ENCODE measurements around the gene SULT4A1.

The SULT4A1 gene

DNA sequence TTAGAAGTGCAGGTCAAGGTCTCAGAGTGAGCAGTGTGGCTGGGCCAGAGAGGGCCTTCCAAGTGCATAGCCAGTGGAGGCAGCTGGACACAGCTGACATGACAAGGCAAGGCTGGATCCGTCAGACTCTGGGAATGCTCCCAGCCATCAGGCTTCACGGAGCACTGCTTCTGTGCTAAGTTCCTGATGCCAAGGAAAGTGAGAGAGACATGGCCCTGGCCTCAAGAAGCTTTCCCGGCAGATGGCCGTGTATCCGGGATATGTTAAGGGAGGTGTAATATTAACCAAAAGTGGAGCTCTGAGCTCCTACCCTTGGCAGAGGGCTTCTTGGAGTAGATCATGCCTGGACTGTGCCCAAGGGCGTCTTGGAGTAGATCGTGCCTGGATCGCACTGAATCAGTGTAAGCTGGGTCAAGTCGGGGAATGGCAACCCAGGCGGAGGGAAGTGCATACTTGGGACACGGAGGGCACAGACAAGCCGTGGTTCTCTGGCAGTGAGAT lies 42.8 kb downstream of the SULT4A1 start:
- Mint-ChIP-seq H3K4me3 (no peak overlapping the region), H3K36me3 (ENCODE audit: low read depth) (peaks cover 6% of the 10 kb centered on the region), H3K4me1 (peaks cover 16% of the 10 kb centered on the region), H3K9me3 (no peaks in the 10 kb centered on the region), H3K27me3 (ENCODE audit: low read depth, poor library complexity) (peaks cover 2% of the 10 kb centered on the region), H3K27ac (no peak overlapping the region)
- TF ChIP-seq, protein P1, sequence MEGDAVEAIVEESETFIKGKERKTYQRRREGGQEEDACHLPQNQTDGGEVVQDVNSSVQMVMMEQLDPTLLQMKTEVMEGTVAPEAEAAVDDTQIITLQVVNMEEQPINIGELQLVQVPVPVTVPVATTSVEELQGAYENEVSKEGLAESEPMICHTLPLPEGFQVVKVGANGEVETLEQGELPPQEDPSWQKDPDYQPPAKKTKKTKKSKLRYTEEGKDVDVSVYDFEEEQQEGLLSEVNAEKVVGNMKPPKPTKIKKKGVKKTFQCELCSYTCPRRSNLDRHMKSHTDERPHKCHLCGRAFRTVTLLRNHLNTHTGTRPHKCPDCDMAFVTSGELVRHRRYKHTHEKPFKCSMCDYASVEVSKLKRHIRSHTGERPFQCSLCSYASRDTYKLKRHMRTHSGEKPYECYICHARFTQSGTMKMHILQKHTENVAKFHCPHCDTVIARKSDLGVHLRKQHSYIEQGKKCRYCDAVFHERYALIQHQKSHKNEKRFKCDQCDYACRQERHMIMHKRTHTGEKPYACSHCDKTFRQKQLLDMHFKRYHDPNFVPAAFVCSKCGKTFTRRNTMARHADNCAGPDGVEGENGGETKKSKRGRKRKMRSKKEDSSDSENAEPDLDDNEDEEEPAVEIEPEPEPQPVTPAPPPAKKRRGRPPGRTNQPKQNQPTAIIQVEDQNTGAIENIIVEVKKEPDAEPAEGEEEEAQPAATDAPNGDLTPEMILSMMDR (IDR thresholded peaks at IDR 0.05), result no peak
- DNase-seq, result no peak

DNA sequence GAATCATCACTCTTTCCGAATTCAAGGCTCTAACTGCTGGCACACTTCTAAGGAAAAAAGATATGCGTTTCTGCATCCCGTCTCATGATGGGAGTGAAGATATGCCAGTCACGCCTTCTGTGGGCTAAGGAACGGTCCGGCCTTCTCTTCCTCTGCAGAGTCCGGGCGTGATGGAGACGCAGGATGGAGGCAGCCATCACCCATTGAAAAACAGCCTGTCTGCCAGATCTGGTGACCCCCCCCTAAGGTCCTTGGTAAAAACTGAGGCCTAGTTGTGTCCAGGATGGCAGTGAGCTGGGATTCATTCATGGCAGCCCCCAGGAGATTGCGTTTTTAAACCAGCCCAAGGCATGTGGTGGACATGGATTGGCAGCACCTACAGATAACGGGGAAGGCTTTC lies 43.3 kb downstream of the SULT4A1 start:
- H3K4me3 Mint-ChIP-seq, result no peak overlapping the region
- peaks cover 11% of the 10 kb centered on the region for H3K36me3 Mint-ChIP-seq (ENCODE audit: low read depth)
- peaks cover 20% of the 10 kb centered on the region for H3K4me1 Mint-ChIP-seq
- DNase-seq, result no peak
- H3K27me3 Mint-ChIP-seq (ENCODE audit: low read depth, poor library complexity), result peaks cover 2% of the 10 kb centered on the region
- H3K27ac Mint-ChIP-seq, result no peak overlapping the region
- H3K9me3 Mint-ChIP-seq, result no peaks in the 10 kb centered on the region
- TF ChIP-seq, protein P1 (IDR thresholded peaks at IDR 0.05), result no peak

DNA sequence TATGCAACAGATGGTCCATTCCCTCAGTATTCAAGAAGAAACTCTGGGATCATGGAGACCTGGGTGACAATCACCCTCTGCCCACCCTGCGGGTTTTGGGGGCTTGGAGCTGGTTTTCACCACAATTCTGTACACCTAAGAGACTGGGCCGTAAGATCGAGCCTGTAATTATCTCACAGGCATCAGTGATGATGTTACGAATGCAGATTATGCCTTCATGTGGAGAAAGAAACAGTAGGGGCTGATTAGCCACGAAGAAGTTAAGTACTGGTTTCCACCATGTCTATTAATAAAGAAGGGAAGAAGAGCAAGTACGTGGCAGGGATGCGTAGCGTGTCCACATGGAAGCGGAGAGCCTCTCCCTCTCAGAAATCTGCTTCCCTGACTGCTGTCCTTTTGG lies 44.9 kb downstream of the SULT4A1 start:
- no peak for DNase-seq
- Mint-ChIP-seq H3K27me3 (ENCODE audit: low read depth, poor library complexity) (no peaks in the 10 kb centered on the region), H3K27ac (no peak overlapping the region), H3K4me1 (peaks cover 26% of the 10 kb centered on the region), H3K9me3 (no peaks in the 10 kb centered on the region), H3K4me3 (no peak overlapping the region), H3K36me3 (ENCODE audit: low read depth) (peaks cover 12% of the 10 kb centered on the region)
- TF ChIP-seq, protein P1 (IDR thresholded peaks at IDR 0.05), result no peak

DNA sequence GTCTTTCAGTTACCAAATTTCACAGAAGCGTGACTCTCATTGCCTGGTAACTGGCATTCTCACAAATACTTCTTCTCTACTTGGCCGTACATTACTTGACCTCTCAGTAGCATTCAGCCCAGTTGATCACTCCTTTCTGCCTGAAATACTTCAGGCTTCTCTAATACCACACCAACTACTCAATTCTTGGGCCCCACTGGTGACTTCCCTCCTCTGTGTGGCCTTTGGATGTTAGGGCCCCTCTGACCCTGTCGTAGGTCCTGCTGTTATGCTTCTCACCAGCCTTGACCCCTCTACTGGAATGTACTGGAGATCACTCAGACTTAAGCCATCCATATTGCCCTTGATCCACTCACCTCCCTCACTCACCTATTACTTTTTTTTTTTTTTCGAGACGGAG lies 48.0 kb downstream of the SULT4A1 start:
- Mint-ChIP-seq H3K27ac (peak overlapping the region; percentile 29), H3K27me3 (ENCODE audit: low read depth, poor library complexity) (peaks cover 4% of the 10 kb centered on the region), H3K4me3 (peak overlapping the region; percentile 68), H3K36me3 (ENCODE audit: low read depth) (peaks cover 12% of the 10 kb centered on the region), H3K9me3 (no peaks in the 10 kb centered on the region), H3K4me1 (peaks cover 30% of the 10 kb centered on the region)
- TF ChIP-seq, protein P1 (IDR thresholded peaks at IDR 0.05), result no peak
- no peak for DNase-seq

DNA sequence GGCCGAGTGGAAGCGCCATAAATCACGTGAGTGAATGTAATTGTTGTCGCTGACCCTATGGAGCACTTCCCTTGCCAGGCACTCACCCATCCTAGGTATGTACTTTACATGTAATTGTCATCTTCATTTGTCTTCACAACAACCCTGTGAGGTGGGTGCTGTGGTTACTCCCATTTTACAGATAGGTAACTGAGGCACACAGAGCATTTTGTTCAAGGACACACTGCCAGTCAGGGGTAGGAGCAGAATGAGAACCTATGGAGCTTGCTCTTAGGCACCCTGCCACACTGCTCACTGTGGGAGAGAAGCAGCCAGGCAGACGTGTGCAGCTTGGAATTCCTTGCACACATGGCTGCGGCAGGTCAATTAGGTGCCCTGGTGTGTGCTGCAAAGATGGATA lies 49.4 kb downstream of the SULT4A1 start:
- no peak for DNase-seq
- Mint-ChIP-seq H3K4me3 (peak overlapping the region; percentile 89), H3K9me3 (no peaks in the 10 kb centered on the region), H3K27ac (peak overlapping the region; percentile 22), H3K36me3 (ENCODE audit: low read depth) (peaks cover 12% of the 10 kb centered on the region), H3K4me1 (peaks cover 30% of the 10 kb centered on the region), H3K27me3 (ENCODE audit: low read depth, poor library complexity) (peaks cover 8% of the 10 kb centered on the region)
- TF ChIP-seq, protein P1 (IDR thresholded peaks at IDR 0.05), result no peak

DNA sequence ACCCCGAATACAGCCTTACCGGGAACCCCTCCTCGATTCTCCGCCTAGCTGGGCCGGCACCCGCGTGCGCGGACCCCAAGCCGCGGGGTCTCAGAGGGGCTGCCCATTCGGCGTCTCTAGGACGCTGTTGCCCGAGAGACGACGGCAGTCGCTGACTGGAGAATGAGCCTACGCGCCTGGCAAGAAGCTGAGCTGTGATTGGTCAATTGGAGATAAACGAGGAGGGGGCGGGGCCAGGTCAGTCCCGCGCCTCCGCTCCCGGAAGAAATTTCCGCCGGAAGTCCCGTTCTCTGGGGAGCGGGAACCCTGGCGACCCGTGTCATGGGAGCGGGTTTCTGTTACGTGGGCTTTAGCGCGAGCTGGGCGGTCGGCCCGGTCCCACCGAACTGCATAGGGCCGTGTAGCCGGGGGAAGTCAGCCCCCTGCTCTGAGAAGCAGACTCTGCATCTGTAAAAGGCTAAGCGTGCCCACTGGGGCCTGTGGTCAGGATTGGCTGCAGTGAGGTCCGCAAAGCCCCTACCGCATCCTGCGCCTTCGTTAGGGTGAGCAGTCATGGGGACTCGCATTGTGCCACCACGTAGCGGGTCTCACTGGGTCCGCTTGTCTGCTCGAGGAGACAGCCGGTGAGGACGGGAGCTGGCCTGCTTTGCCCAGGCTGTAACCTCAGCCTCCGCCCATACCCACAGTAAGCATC lies 50.0 kb downstream of the SULT4A1 start, which contains the start of gene EFCAB6:
Gene EFCAB6, minus strand, starts transcription at position 157 of the 694 bp plus-strand sequence. CDS start 29,987 bp downstream, outside the sequence.
- Mint-ChIP-seq H3K9me3 (no peaks in the 10 kb centered on the region), H3K4me3 (peak within 1 kb of the TSS; percentile 89), H3K4me1 (peaks cover 30% of the 10 kb centered on the region), H3K27ac (peak within 1 kb of the TSS; percentile 59), H3K27me3 (ENCODE audit: low read depth, poor library complexity) (peaks cover 11% of the 10 kb centered on the region), H3K36me3 (ENCODE audit: low read depth) (peaks cover 12% of the 10 kb centered on the region)
- TF ChIP-seq, protein P1 (IDR thresholded peaks at IDR 0.05), result no peak
- DNase-seq, result peak; percentile 94
